HepG2 (cell line): ENCODE results near the gene MBLAC1. TPM values are rescaled to one million over a fixed set of nuclear protein-coding genes. Genes with fewer than 3 reads are reported as not detected.

Source experiments
- DMAP1 ChIP-seq: IDR thresholded peaks from 2 replicates; pipeline ENCODE4 v1.6.1; 2016
- HNRNPUL1 ChIP-seq: fragments of 200-400 bp; formaldehyde crosslinking; IDR thresholded peaks from 2 replicates; pipeline ENCODE4 v1.6.1; 2017; ENCODE audit warnings: low read depth, mild to moderate bottlenecking, low read length, moderate library complexity
- NFATC3 ChIP-seq: sonication (generic); formaldehyde crosslinking; IDR thresholded peaks from 2 replicates; pipeline ENCODE4 v1.5.1; 2020; ENCODE audit warnings: mild to moderate bottlenecking, missing genetic modification reagents
- NFE2L1 ChIP-seq: sonication (generic); formaldehyde crosslinking; IDR thresholded peaks from 2 replicates; pipeline ENCODE4 v1.4.0; 2020; ENCODE audit warnings: missing genetic modification reagents, mild to moderate bottlenecking, borderline replicate concordance
- PAF1 ChIP-seq: IDR thresholded peaks from 2 replicates; pipeline ENCODE4 v1.6.1; 2016; ENCODE audit warnings: missing genetic modification reagents, missing compliant biosample characterization
- ZFX ChIP-seq: sonication (generic); formaldehyde crosslinking; IDR thresholded peaks from 2 replicates; pipeline ENCODE4 v1.4.0; 2020; ENCODE audit warnings: mild to moderate bottlenecking, low read depth, missing genetic modification reagents, moderate library complexity
- ZNF207 ChIP-seq: fragments of 450-650 bp; IDR thresholded peaks from 2 replicates; pipeline ENCODE4 v1.6.1; 2016; ENCODE audit warnings: antibody characterized with exemption, borderline replicate concordance
- ZNF224 ChIP-seq: sonication (generic); formaldehyde crosslinking; IDR thresholded peaks from 2 replicates; pipeline ENCODE4 v1.5.0; 2020; ENCODE audit warnings: mild to moderate bottlenecking, missing genetic modification reagents
- ZNF264 ChIP-seq: sonication (generic); formaldehyde crosslinking; IDR thresholded peaks from 2 replicates; pipeline ENCODE4 v1.4.0; 2020; ENCODE audit warnings: missing genetic modification reagents
- ZNF282 ChIP-seq: fragments of 450-650 bp; IDR thresholded peaks from 2 replicates; pipeline ENCODE4 v1.6.1; 2018; ENCODE audit not compliant: partially characterized antibody
- ZNF296 ChIP-seq: sonication (generic); formaldehyde crosslinking; conservative IDR thresholded peaks from 2 replicates; pipeline ENCODE4 v1.5.0; 2020; ENCODE audit warnings: mild to moderate bottlenecking, missing genetic modification reagents
- ZNF556 ChIP-seq: sonication (generic); formaldehyde crosslinking; IDR thresholded peaks from 2 replicates; pipeline ENCODE4 v1.4.0; 2020; ENCODE audit warnings: mild to moderate bottlenecking, missing genetic modification reagents, borderline replicate concordance
- ZNF724P ChIP-seq: sonication (generic); formaldehyde crosslinking; IDR thresholded peaks from 2 replicates; pipeline ENCODE4 v1.8.0; 2022; ENCODE audit warnings: missing genetic modification reagents, borderline replicate concordance
- ZSCAN30 ChIP-seq: sonication (generic); formaldehyde crosslinking; IDR thresholded peaks from 2 replicates; pipeline ENCODE4 v1.5.0; 2020; ENCODE audit warnings: mild to moderate bottlenecking, missing genetic modification reagents
- polyA plus RNA-seq, 8 experiments: library from polyadenylated mRNA; depleted of rRNA in 3 of 8; stranded (reverse) in 7 of 8; unstranded in 1 of 8; fragments of >200 nt; fragmentation: Illumina TruSeq in 4 of 8; extraction: Trizol in 4 of 8; gene quantifications; 2 replicates each; pipeline versions ENCODE4 v1.2.1 to v1.2.3, GENCODE V29; 2011 to 2016; ENCODE audit warnings: low read depth in 4 of 8, missing spikeins in 1 of 8, mixed read lengths in 1 of 8; ENCODE audit not compliant: insufficient read depth in 1 of 8
- total RNA-seq, 5 experiments: library from RNA; depleted of rRNA; stranded (reverse); fragments of >200 nt; fragmentation: Illumina TruSeq; extraction: Trizol; gene quantifications; 2 replicates each; pipeline ENCODE4 v1.2.3, GENCODE V29; 2016; ENCODE audit warnings: low read depth in 1 of 5
- TF ChIP-seq, protein P1 (sequence below): IDR thresholded peaks from 2 replicates; pipeline ENCODE4 v1.6.1; 2016; ENCODE audit warnings: low read depth
- TF ChIP-seq, protein P2 (sequence below): sonication (generic); formaldehyde crosslinking; conservative IDR thresholded peaks from 2 replicates; pipeline ENCODE4 v1.4.0; 2020; ENCODE audit warnings: missing genetic modification reagents
- TF ChIP-seq, protein P3 (sequence below): sonication (generic); formaldehyde crosslinking; IDR thresholded peaks from 2 replicates; pipeline ENCODE4 v1.5.1; 2020; ENCODE audit warnings: mild to moderate bottlenecking, missing genetic modification reagents, moderate library complexity
- TF ChIP-seq, protein P4 (sequence below): sonication (generic); formaldehyde crosslinking; IDR thresholded peaks from 2 replicates; pipeline ENCODE4 v1.5.0; 2020; ENCODE audit warnings: missing genetic modification reagents, mild to moderate bottlenecking, borderline replicate concordance
- TF ChIP-seq, protein P5 (sequence below): sonication (generic); formaldehyde crosslinking; IDR thresholded peaks from 2 replicates; pipeline ENCODE4 v1.4.0; 2020; ENCODE audit warnings: missing genetic modification reagents, borderline replicate concordance

Gene MBLAC1
- total and polyA plus RNA-seq, 2 of the 13 experiments (the other 11 are each of a cell fraction or from before 2014, with no cell fraction given) = 0.79 to 2.1 TPM

DNA sequence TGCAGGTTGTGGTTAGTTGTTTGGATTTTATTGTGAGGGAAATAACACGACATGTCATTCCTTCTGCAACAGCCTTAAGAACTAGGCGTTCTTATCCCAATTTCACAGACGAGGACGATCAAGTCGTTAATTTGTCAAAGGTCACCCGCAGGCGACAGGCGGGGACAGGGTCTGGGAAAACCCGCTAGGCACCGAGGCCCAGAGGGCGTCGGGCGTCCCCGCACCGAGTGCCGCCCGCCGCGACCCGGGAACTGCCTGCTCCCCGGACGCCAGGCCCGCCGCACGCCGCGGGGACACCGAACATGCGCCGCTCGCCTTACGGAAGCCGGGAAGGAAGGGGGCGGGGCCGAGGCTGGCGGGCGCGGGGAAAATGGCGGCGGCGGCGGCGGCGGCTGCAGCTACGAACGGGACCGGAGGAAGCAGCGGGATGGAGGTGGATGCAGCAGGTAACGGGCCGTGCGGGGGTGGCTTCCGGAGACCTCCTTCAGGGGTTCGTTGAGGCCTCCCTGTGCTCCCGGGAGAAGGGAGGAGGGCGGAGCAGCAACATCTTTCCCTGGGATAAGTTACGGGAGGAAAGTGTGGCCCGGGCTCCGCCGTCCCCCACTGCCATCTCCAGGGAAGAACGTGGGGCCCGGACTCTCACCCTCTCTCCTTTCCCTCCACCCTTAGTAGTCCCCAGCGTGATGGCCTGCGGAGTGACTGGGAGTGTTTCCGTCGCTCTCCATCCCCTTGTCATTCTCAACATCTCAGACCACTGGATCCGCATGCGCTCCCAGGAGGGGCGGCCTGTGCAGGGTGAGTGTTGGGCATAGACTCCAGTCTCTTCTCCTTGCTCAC is 37.9 kb upstream of the MBLAC1 start, which contains the start of gene COPS6 (continued):
- TF ChIP-seq PAF1 (CRISPR knock-in tag) (no peak), HNRNPUL1 (no peak), ZNF296 (peak; percentile 88), ZSCAN30 (no peak; the same call in 1 of the 2 replicates), NFE2L1 (no peak), ZNF224 (CRISPR knock-in tag) (peak; percentile 73; the same call in 1 of the 2 replicates), ZNF264 (no peak), ZNF556 (CRISPR knock-in tag) (peak; percentile 85; the same call in 1 of the 2 replicates), ZNF724P (CRISPR knock-in tag) (peak; percentile 96; the same call in 1 of the 2 replicates), DMAP1 (peak; percentile 79), ZNF207 (no peak), NFATC3 (CRISPR knock-in tag) (no peak), ZFX (CRISPR knock-in tag) (peak; percentile 97), ZNF282 (no peak)
- TF ChIP-seq, protein P1, sequence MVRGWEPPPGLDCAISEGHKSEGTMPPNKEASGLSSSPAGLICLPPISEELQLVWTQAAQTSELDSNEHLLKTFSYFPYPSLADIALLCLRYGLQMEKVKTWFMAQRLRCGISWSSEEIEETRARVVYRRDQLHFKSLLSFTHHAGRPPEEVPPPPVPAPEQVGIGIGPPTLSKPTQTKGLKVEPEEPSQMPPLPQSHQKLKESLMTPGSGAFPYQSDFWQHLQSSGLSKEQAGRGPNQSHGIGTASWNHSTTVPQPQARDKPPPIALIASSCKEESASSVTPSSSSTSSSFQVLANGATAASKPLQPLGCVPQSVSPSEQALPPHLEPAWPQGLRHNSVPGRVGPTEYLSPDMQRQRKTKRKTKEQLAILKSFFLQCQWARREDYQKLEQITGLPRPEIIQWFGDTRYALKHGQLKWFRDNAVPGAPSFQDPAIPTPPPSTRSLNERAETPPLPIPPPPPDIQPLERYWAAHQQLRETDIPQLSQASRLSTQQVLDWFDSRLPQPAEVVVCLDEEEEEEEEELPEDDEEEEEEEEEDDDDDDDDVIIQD (CRISPR knock-in tag) = no peak
- TF ChIP-seq, protein P2, sequence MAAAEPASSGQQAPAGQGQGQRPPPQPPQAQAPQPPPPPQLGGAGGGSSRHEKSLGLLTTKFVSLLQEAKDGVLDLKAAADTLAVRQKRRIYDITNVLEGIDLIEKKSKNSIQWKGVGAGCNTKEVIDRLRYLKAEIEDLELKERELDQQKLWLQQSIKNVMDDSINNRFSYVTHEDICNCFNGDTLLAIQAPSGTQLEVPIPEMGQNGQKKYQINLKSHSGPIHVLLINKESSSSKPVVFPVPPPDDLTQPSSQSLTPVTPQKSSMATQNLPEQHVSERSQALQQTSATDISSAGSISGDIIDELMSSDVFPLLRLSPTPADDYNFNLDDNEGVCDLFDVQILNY (CRISPR knock-in tag) = peak; percentile 90
- TF ChIP-seq, protein P3, sequence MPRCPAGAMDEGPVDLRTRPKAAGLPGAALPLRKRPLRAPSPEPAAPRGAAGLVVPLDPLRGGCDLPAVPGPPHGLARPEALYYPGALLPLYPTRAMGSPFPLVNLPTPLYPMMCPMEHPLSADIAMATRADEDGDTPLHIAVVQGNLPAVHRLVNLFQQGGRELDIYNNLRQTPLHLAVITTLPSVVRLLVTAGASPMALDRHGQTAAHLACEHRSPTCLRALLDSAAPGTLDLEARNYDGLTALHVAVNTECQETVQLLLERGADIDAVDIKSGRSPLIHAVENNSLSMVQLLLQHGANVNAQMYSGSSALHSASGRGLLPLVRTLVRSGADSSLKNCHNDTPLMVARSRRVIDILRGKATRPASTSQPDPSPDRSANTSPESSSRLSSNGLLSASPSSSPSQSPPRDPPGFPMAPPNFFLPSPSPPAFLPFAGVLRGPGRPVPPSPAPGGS = peak; percentile 98
- TF ChIP-seq, protein P4, sequence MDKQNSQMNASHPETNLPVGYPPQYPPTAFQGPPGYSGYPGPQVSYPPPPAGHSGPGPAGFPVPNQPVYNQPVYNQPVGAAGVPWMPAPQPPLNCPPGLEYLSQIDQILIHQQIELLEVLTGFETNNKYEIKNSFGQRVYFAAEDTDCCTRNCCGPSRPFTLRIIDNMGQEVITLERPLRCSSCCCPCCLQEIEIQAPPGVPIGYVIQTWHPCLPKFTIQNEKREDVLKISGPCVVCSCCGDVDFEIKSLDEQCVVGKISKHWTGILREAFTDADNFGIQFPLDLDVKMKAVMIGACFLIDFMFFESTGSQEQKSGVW (CRISPR knock-in tag) = 0 out of 2 replicates have a peak, but pooled peaks have one; percentile 28
- TF ChIP-seq, protein P5, sequence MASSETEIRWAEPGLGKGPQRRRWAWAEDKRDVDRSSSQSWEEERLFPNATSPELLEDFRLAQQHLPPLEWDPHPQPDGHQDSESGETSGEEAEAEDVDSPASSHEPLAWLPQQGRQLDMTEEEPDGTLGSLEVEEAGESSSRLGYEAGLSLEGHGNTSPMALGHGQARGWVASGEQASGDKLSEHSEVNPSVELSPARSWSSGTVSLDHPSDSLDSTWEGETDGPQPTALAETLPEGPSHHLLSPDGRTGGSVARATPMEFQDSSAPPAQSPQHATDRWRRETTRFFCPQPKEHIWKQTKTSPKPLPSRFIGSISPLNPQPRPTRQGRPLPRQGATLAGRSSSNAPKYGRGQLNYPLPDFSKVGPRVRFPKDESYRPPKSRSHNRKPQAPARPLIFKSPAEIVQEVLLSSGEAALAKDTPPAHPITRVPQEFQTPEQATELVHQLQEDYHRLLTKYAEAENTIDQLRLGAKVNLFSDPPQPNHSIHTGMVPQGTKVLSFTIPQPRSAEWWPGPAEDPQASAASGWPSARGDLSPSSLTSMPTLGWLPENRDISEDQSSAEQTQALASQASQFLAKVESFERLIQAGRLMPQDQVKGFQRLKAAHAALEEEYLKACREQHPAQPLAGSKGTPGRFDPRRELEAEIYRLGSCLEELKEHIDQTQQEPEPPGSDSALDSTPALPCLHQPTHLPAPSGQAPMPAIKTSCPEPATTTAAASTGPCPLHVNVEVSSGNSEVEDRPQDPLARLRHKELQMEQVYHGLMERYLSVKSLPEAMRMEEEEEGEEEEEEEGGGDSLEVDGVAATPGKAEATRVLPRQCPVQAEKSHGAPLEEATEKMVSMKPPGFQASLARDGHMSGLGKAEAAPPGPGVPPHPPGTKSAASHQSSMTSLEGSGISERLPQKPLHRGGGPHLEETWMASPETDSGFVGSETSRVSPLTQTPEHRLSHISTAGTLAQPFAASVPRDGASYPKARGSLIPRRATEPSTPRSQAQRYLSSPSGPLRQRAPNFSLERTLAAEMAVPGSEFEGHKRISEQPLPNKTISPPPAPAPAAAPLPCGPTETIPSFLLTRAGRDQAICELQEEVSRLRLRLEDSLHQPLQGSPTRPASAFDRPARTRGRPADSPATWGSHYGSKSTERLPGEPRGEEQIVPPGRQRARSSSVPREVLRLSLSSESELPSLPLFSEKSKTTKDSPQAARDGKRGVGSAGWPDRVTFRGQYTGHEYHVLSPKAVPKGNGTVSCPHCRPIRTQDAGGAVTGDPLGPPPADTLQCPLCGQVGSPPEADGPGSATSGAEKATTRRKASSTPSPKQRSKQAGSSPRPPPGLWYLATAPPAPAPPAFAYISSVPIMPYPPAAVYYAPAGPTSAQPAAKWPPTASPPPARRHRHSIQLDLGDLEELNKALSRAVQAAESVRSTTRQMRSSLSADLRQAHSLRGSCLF (CRISPR knock-in tag) = no peak
- TF ChIP-seq, all 625 proteins: peak for 361
